HG03159 (cell line): ENCODE results near the gene MFSD11.
"Not testable (repeated sequence)": the region's sequence is repeated elsewhere in the genome, so short reads cannot be mapped to it uniquely, and the experiment has no call there.

Experiments
- ATAC-seq: cut with Tn5 transposase; IDR thresholded peaks from one replicate; pipeline ENCODE4 v1.9.1; 2021; ENCODE audit warnings: mild to moderate bottlenecking, moderate library complexity; ENCODE audit not compliant: unreplicated experiment

The MFSD11 gene

DNA sequence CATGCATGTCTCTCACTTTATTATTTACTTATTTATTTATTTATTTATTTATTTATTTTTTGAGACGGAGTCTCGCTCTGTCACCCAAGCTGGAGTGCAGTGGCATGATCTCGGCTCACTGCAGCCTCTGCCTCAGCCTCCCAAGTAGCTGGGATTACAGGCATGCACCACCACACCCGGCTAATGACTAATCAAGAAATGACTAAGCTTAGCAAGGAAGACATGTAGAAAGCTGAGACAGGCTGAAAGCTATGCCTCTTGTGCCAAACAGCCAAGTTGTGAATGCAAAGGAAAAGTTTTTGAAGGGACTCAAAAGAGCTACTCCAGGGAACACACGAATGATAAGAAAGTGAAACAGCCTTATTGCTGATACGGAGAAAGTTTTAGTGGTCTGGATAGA is 7.9 kb downstream of the MFSD11 start:
- not testable (repeated sequence) for ATAC-seq

DNA sequence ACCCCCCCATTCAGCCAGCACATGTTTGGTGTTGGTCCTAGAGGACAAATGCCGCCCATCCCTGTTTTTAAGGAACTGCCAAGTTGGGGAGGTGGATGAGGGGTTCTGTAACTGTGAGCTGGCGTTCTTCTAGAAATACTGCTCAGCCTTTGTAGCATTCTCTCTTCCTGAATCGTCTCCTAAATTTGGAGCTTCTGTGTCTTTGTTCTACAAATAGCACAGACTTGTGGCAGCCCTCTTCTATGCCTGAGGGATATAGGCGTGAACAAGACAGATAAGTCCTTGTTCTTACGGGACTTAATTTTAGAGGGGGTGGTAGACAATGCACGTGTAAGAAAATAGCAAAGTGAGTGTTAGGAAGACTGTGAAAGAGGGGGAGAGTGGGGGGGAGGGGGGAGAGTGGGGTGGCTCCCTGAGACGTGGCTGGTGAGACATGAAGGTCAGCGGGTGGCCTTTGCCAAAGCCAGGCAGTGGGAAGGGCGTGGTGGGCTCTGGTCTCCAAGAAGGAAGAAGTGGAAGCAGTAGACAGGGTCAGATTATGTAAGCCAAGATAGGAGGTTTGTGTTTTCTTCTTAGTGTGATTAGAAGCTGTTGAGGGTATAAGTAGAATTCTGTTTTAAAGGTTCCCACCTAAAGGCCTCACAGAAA is 9.9 kb downstream of the MFSD11 start:
- ATAC-seq = no peak

DNA sequence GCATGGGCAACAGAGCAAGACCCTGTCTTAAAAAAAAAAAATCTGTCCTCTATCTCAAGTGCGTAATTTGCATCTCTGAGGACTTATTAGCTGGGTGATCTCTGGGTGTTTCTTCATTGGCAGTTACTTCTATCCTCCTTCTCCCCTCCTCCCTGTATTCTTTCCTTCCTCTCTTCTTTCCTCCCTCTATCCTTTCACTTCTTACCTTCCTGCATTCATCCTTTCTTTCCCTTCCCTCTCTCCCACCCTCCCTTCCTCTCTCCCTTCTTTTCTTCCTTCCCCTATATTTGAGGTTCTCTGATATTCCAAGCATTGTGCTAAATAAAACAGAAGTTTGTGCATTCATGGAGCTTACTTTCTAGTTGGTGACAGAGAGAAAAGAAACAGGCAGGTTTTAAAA is 10.7 kb downstream of the MFSD11 start:
- ATAC-seq = no peak

DNA sequence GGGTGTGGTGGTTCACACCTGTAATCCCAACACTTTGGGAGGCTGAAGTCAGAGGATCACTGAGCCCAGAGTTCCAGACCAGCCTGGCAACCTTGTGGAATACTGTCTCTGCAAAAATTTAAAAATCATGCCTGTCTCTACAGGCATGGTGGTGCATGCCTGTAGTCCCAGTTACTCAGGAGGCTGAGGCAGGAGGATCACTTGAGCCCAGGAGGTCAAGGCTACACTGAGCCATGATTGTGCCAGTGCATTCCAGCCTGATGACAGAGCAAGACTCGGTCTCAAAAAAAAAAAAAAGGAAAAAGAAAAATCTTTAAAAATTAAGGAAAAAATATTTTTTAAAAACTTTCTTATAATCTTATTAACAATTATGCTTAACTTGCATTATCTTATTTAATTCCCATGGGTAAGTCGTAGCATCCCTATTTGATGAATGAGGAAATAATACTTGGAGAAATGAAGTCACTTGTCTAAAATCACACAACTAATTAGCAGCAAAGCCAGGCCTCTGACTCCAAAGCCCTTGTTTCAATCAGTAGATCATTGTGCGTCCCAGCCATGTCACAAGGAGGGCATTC is 13.6 kb downstream of the MFSD11 start:
- ATAC-seq = no peak

DNA sequence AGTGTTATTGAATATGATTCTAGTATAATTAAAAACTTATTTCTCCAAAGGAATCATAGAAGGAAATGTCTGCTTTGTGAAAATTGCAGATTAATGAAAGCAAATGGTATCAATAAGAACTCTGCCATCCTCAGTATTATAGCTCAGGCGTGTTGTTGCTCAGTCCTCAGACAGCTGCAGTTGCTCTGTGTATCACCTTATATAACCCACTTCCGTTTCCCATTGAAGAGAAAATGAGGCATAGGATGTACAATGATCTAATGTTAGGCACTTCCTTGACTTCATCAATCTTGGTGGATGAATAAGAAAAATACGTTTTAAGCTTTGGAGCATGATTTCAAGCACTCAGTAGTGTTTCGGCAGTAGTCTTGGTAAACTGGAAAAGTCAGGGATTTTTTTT is 14.1 kb downstream of the MFSD11 start:
- ATAC-seq = no peak

DNA sequence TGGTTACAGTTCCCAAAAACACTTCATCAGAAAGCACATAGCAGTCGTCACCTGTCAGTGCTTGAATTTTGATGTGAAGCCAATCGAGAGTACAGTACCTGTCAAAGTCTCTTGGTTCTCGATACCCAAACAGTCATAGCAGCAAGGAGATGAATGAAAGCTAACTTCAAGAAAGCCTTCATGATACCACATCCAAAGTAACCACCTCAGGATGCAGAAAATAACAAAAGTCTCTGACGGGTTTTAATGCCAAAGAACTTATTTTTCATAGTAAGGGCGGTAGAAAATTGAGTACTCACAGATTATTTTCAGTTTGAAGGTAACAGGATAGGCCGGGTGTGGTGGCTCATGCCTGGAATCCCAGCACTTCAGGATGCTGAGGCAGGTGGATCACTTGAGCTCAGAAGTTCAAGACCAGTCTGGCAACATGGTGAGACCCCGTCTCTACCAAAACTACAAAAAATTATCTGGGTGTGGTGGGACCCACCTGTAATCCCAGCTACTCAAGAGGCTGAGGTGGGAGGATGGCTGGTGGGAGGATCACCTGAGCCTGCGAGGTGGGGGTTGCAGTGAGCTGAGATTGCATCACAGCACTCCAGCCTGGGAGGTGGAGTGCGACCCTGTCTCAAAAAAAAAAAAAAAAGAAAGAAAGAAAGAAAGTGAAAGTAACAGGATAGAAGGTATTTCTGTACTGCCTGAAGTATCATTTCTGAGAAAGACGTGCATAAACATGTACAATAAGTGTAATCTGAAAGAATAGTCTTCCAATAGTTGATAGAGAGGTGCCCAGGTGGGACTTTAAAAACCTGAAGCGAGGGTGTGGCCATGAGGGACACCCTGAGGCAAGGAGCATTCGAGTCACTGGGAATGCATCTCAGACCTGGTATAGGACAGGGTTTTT is 15.4 kb downstream of the MFSD11 start:
- ATAC-seq = no peak

DNA sequence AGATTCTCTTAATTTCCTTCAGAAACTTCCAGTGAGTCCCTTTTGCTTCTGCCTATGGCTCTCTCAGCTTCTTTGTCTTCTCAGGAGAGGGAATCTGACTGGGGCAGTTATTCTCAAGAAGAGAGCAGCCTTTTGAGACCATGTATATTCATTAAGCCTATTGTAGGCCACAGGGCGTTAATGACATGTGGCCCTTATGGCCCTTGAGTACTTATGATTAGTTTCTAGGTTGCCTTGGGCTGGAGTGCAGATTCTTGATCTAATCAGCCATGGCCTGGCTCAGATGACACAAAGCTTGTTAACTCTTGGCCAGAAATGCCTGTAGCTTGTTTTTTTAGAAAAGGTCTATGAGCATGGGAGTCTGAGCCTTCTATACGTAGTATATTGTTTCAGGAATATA is 17.4 kb downstream of the MFSD11 start:
- ATAC-seq = no peak

DNA sequence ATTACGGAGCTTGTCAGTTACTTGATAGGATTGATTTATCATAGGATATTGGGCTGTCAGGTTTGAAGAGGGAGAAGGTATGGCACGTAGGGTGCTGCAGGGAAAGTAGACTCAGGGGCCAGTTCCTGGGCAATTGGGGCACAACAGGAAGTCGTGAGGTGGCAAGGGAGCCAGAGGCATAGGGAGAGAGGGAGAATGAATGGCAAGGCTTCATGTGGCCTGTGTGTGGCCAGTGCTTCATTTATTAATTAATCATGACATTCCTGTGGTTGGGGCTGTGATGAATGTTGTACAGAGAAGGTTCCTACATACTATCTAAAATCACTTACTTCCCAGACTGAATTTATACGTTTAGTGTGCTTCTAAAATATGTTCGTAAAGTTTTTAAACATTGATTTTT is 19.3 kb downstream of the MFSD11 start:
- no peak for ATAC-seq

DNA sequence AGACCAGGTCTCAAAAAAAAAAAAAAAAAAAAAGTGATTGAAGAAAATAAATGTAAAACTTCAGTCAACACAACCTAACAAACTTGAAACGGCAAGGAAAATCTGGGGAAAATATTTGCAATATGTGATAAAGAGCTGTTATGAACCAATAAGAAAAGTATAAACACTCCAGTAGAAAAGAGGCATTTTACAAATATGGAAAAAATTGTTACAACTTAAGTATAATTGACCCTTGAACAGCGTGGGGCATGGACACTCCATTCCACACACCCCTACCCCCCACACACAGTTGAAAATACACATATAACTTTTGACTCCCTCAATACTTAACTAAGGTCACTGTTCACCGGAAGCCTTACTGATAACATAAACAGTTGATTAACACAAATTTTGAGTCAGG is 20.7 kb downstream of the MFSD11 start:
- ATAC-seq = no peak

DNA sequence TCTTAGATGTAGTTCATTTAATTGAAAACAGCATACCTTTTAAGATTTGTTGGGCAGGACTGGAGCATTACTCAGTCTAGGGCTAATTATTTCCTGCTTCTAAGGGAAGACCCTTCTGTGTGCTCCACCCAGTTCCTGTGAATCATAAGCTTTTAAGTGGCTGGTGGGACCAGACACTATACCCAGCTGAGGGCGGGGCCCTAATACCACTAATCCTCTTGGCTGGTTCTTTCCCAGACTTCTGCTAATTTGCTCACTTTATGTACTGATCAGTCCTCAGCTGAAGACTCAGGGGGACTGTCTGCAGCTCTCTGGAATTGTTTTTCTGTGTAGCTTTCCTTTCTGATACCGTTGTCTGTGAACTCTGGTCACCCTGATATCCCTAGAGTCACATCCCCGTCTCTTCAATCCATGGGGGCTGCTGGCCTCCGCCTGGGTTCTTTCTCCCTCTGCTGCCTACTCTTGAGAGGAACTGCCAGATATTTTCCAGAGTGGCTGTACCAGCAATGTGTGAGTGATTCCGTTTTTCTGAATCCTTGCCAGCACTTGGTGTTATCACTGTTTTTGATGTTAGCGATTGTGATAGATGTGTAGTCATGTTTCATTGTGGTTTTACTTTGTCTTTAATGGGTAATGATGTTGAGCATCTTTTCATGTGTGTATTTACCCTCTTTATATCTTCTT is 35.1 kb downstream of the MFSD11 start:
- no peak for ATAC-seq

DNA sequence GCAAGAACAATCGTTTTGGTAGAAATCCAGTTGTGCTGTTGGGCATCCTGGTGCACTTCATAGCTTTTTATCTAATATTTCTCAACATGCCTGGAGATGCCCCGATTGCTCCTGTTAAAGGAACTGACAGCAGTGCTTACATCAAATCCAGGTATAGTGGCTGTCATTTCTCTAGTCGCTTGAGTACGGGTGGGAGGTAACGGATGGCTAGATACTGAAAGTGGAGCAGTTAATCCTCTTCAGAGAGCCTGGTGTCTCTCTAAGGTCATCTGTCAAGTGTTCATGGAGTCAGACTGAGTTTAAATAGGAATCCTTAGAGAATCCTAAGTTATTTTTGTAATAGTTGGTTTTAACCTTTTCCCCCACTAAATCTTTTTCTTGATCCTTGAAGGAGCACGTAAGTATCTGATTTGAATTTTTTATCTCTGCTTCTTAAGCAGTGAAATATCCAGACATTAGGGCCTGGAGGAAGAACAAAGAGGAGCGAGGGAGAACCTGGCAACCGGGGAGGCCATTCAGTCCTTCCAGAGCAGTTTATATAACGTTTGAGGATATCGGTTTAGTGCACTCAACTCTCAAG is 37.2 kb downstream of the MFSD11 start:
- ATAC-seq = no peak

DNA sequence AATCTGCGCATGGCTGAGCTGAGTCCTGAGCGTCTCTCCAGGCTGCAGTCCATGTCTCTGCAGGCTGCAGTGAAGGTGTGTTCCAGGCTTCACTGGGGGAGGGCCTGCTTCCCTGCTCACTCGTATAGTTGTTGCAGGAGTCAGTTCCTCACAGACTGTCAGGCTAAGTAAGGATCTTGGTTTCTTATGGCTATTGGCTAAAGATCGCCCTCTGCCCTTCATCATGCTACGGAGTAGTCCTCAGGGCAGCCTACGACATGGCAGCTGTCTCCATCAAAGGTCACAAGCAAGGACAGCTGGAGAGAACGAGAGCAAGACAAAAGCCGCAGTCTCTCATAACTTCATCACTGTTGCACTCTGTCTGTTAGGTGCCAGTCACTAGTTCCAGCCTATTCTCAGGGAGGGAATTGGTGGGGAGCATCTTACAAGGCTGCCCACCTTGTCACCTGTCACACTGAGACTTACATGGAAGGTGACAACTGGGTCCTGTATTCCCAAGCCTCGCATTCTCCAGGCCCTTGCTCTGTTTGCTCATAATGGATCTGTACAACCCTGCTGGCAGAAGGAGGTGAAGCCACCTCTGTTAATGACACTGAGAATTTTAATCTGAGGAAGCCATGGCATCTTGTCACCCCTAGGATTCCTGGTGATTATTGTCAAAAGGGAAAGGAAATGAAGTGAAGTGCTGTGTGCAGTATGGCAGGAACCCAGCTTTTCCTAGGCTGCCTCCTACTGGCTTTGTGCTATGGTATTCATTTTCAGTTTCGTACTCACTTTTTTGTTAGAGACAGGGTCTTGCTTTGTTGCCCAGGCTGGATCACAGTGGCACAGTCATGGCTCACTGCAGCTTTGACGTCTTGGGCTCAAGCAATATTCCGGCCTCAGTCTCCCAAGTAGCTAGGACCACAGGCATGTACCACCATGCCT is 43.4 kb downstream of the MFSD11 start:
- no peak for ATAC-seq

DNA sequence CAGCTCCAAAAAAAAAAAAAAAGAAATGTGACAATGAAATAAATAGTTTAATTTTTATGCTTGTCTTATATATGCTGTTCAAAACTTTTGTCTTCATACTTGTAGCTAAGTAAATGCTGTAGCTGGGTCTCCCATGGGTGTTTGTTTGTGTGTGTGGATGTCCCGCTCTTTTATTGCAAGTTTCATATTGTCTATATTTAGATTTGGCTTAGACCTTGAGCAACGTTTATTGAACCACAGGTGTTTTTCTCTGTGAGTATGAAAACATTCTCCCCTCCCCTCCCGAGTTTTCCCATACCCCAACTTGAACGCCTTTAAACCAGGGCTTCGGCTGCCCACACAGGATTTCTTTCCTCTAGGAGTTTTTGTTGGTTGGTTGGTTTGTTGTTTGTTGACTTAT is 45.2 kb downstream of the MFSD11 start:
- ATAC-seq = no peak

DNA sequence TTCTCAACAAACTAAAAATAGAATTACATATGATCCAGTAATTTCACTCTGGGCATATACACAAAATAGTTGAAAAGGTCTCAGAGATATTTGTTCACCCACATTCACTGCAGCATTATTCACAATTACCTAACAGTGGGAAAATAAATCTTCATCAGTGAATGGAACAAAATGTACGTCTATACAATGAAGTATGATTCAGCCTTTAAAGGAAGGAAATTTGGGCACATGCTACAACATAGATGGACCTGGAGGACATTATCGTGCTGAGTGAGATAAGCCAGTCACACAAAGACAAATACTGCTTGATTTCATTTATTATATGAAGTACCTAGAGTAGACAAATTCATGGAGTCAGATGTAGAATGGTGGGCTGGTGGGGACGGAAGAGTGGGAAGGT is 47.0 kb downstream of the MFSD11 start:
- ATAC-seq = no peak

DNA sequence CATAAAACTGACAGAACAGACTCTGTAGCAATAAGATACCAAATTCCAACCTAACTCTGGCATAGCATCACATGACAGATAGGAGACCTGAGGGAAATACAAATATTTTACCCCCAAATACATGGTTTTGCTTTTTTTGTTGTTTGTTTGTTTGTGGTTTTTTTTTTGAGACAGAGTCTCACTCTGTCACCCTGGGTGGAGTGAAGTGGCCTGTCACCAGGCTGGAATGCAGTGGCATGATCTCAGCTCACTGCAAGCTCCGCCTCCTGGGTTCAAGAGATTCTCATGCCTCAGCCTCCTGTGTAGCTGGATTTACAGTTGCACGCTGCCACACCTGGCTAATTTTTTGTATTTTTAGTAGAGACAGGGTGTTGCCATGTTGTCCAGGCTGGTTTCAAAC is 49.9 kb downstream of the MFSD11 start:
- ATAC-seq = not testable (repeated sequence)

DNA sequence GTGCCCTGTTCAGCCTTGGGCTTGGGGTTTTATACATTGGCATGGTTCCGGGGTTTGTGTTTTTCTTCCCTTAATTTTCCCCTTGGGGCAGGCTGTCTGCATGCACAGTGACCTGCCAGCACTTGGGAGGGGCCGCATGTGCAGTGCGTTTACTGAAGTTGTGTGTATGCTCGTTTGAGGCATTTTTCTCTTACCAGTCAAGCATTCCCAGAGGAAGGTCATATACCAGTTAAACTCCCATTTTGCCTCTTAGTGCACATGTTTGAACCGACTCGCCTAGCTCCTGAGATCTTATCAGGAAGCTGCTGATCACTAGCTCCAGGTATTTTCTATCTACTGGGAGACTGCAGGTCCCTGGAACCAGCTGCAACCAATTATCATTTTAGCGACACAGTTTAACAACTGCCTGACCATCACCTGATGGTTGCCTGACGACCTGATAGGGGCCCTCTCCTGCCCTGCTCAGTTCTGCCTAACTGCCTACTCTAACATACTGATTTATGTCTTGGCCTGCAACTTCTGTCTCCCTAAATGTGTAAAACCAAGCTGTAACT is 51.4 kb downstream of the MFSD11 start:
- ATAC-seq = no peak

DNA sequence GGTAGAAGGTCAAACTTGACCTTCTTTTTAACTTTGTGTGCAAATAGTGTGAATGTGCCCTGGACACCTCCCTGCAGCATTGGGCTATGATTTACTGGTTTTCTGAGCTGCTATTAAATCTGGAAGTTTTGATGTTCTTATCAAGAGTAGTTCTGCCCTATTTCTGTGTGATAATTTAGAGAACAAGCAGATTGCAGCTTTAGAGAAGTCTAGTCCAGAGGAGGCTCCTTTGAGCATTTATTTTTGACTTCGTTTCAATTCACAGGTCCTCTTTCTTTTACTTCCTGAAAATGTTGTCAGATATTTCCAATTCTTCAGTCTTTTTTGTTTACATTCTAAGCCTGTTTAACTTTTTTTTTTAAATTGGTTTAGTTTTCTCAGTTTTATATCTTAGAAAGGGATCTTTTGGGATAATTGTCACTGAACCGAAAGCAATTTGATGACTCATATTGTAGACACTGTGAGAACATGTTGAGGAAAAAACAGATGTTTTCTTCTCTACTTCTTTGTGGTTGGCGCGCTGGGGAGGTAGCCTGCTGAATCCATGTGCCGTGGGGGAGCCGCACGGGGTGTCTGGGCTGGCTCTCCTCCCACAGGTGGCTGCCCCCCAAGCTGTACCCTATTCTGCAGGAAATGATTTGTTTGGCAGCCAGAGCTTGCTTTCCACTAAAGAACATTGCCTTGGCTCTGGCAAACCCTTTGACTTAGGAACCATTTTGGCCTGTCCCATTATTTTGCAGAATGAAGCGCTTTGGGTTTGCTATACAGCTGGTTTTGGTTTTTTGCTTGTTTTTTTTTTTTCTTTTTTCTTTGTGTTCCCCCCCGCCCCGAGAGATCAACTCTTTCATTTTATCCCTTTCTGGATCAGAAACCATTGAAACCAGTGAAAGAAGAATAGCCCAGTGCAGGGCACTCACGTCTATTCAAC is 53.4 kb downstream of the MFSD11 start:
- no peak for ATAC-seq

DNA sequence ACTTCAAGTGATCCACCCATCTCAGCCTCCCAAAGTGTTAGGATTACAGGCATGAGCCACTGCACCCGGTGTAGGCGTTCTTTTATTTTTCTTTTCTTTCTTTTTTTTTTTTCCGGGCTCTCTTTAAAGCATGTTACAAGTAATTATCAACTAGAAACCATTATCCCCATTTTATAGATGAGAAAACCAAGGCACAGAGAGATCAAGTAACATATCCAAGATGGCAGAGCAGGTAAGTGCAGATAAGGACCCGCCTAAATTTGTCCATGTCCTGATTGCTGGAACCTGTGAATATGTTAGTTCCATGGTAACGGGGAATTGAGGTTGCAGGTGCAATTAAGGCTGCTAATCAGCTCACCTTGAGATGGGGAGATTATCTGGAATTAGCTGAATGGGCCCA is 54.4 kb downstream of the MFSD11 start:
- no peak for ATAC-seq

DNA sequence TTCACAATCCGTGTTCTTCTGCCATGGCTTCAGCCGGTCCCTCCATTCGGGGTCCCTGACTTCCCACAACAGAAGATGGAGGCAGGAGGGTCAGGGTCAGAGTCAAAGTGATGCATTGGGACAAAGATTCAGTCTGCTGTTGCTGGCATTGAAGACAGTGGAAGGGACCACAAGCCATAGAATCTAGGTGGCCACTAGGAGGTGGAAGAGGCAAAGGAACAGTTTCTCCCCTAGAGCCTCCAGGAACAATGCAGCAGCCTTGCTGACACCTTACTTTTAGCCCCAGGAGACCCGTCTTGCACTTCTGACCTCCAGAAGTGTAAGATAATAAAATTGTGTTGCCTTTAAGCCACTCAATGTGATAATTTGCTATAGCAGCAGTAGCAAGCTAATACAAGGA is 55.9 kb downstream of the MFSD11 start:
- no peak for ATAC-seq
